Measurements from ENCODE around the gene MXD1. TPM values are rescaled to one million over a fixed set of nuclear protein-coding genes. Genes with fewer than 3 reads are reported as not detected.
"Not testable (repeated sequence)": the region's sequence is repeated elsewhere in the genome, so short reads cannot be mapped to it uniquely, and the experiment has no call there.

Gene MXD1, protein sequence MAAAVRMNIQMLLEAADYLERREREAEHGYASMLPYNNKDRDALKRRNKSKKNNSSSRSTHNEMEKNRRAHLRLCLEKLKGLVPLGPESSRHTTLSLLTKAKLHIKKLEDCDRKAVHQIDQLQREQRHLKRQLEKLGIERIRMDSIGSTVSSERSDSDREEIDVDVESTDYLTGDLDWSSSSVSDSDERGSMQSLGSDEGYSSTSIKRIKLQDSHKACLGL
- 10 to 100 TPM in 3 of 4 donors, 1 to 10 TPM in 1; 7.4 to 38.2 (median 35.9) TPM for polyA plus RNA-seq
- long read RNA-seq, donor 1: 0 reads
- long read RNA-seq, donor 2, full-length matches to known transcripts: 12 of 12 reads
- long read RNA-seq, donor 2, partial matches to known transcripts: 0 of 12 reads
- long read RNA-seq, donor 2, other reads (novel, unspliced or antisense): 0 of 12 reads
- long read RNA-seq, donor 3, full-length matches to known transcripts: 6 of 38 reads
- long read RNA-seq, donor 3, partial matches to known transcripts: 32 of 38 reads
- long read RNA-seq, donor 3, other reads (novel, unspliced or antisense): 0 of 38 reads
- long read RNA-seq, donor 4: 0 reads
- long read RNA-seq, donor 5, full-length matches to known transcripts: 5 of 5 reads
- long read RNA-seq, donor 5, partial matches to known transcripts: 0 of 5 reads
- long read RNA-seq, donor 5, other reads (novel, unspliced or antisense): 0 of 5 reads
- long read RNA-seq, donor 6, full-length matches to known transcripts: 33 of 33 reads
- long read RNA-seq, donor 6, partial matches to known transcripts: 0 of 33 reads
- long read RNA-seq, donor 6, other reads (novel, unspliced or antisense): 0 of 33 reads
- long read RNA-seq, donor 7: 0 reads
- long read RNA-seq, donor 8: 0 reads
- long read RNA-seq, donor 9, full-length matches to known transcripts: 7 of 7 reads
- long read RNA-seq, donor 9, partial matches to known transcripts: 0 of 7 reads
- long read RNA-seq, donor 9, other reads (novel, unspliced or antisense): 0 of 7 reads
- long read RNA-seq, donor 10, full-length matches to known transcripts: 8 of 8 reads
- long read RNA-seq, donor 10, partial matches to known transcripts: 0 of 8 reads
- long read RNA-seq, donor 10, other reads (novel, unspliced or antisense): 0 of 8 reads

DNA sequence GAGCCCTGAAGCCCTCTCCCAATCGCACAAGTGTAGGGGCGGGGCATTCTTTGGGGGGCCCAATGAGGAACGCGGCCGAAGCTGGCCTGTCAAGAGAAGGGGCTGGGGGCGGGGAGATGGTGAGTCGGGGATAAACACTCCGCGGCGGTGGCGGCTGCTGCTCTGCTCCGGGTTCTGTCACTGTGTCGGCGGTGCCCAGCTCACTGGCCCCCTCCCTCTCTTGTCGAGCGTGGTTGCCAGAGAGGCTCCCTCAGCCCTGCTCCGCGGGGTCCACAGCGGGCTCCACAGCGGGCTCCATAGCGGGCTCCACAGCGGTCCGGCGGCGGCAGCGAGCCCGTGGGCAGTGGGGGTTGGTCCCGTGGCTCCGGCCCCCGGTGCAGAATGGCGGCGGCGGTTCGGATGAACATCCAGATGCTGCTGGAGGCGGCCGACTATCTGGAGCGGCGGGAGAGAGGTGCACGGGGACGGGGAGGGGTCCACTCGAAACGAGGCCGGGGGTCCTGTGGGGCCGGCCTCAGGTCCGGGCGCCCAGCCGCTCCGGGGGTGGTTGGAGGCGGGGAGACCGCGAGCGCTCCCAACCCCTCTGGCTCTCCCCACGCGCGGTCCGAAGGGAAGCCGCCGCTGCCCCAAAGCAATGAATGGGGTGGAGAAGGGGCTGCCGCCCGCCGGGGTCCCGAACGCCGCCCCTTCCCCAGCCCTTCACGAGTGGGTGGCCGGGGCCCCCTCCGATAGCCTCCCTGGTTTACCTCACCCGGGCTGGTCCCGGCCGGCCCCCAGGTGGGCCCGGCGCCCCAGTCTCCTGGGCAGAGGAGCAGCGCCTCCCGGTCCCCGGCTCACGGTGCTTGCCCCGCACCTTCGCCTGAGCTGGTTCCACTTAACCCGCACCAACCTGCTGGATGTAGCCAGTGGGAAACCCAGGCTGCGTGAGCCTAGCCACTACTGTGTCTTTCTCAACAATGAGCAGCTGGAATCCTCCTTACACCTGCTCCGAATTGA, at the start of gene MXD1:
TSS of gene MXD1 (plus strand) at position 160 of the 996 bp plus-strand sequence. CDS start at position 382, 222 bp downstream.
- peak; percentile 39 to 64 for DNase-seq
- Histone ChIP-seq H3K27me3 (ENCODE audit: control insufficient read depth in 3 of 3, insufficient read depth in 3 of 3, low read length in 3 of 3) (no peaks in the 10 kb centered on the region), H3K36me3 (ENCODE audit: control insufficient read depth in 3 of 3, insufficient read depth in 2 of 3, low read depth in 1 of 3, low read length in 3 of 3) (peaks cover 0 to 13% (median 0%) of the 10 kb centered on the region in 3 donors), H3K27ac (ENCODE audit: low read depth in 1 of 3, low read length in 2 of 3) (peak within 1 kb of the TSS; percentile 90 to 98 (median 95)), H3K4me3 (ENCODE audit: low read depth in 1 of 3, low read length in 3 of 3) (peak within 1 kb of the TSS; percentile 69 to 87 (median 80)), H3K9me3 (ENCODE audit: control insufficient read depth in 2 of 2, insufficient read depth in 1 of 2, low read depth in 1 of 2, low read length in 1 of 2) (no peaks in the 10 kb centered on the region), H3K4me1 (ENCODE audit: control insufficient read depth in 3 of 3, insufficient read depth in 2 of 3, low read depth in 1 of 3, low read length in 2 of 3) (peaks cover 0 to 7% (median 0%) of the 10 kb centered on the region in 3 donors)
- WGBS, 3 donors: 0 to 1% (median 1%) methylated on average over 52 to 81 of the region's 81 CpGs
- FAIRE-seq: no peak

DNA sequence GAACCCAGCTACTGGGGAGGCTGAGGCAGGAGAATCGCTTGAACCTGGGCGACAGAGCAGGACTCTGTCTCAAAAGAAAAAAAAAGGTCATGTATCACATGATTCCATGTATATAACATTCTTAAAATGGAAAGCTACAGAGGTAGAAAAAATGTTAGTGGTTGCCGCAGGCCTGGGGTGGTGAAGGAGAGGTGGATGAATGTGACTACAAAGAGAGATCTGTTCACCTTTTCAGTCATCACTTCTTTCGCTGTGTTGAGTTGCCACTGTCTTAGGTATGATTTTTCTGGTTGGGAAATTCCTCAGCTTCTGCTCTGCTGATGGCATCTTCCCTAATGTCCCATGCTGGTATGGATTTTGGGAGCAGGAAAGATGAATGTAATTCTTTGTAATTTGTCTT, 26.5 kb upstream of the MXD1 start:
- no peak for FAIRE-seq
- peaks cover 0 to 4% of the 10 kb centered on the region in 2 donors for H3K9me3 ChIP-seq (ENCODE audit: control insufficient read depth in 2 of 2, insufficient read depth in 1 of 2, low read depth in 1 of 2, low read length in 1 of 2)
- WGBS, 3 donors: 95 to 98% (median 97%) methylated on average over 4 of the region's 4 CpGs

DNA sequence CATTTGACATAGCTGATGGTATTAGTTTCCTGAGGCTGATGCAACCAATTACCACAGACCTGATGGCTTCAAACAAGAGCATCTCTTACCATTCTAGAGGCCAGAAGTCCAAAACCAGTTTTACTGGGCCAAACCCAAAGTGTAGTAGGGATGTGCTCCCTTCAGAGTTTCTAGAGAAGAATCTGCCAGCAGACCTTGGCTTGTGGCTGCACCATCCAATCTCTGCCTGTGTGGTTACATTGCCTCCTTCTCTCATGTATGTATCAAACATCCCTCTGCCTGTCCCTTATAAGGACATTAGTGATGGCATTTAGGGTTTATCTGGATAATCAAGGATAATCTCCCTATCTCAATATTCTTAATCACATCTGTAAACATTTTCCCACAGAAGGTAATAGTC, 25.6 kb upstream of the MXD1 start:
- H3K27ac ChIP-seq (ENCODE audit: low read depth in 1 of 3, low read length in 2 of 3): no peak overlapping the region
- no peak for FAIRE-seq

More for the DNA sequence above, 26.5 kb upstream of the MXD1 start:
- DNase-seq: no peak
- Histone ChIP-seq H3K36me3 (ENCODE audit: control insufficient read depth in 3 of 3, insufficient read depth in 2 of 3, low read depth in 1 of 3, low read length in 3 of 3) (no peaks in the 10 kb centered on the region), H3K27me3 (ENCODE audit: control insufficient read depth in 3 of 3, insufficient read depth in 3 of 3, low read length in 3 of 3) (no peaks in the 10 kb centered on the region), H3K4me3 (ENCODE audit: low read depth in 1 of 3, low read length in 3 of 3) (no peak overlapping the region), H3K27ac (ENCODE audit: low read depth in 1 of 3, low read length in 2 of 3) (no peak overlapping the region), H3K4me1 (ENCODE audit: control insufficient read depth in 3 of 3, insufficient read depth in 2 of 3, low read depth in 1 of 3, low read length in 2 of 3) (peaks cover 0 to 2% (median 0%) of the 10 kb centered on the region in 3 donors)

DNA sequence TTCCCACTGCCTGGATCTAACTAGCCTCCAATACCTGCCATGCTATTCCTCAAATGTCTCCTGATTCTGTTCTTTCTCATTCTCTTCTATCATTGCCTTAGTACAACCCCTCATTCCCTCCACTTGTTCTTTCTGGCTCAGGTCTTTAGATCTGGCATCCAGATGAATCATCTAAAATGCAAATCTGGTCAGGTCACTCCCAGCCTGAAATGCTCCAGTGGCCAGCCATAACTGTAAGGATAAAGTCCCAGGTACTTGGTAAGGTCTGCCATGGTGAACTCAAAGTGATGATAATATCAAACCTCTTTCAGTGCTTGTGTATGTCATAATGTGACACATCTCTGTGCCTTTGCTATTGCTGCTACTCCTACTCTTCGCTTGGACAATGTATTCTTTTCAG, 24.0 kb upstream of the MXD1 start:
- no peak for FAIRE-seq
- H3K4me1 ChIP-seq (ENCODE audit: control insufficient read depth in 3 of 3, insufficient read depth in 2 of 3, low read depth in 1 of 3, low read length in 2 of 3): peaks cover 0 to 2% (median 0%) of the 10 kb centered on the region in 3 donors
- WGBS, 3 donors: 43 to 88% (median 51%) methylated on average over 1 of the region's 1 CpG

More for the DNA sequence above, 25.6 kb upstream of the MXD1 start:
- no peaks in the 10 kb centered on the region for H3K27me3 ChIP-seq (ENCODE audit: control insufficient read depth in 3 of 3, insufficient read depth in 3 of 3, low read length in 3 of 3)
- H3K9me3 ChIP-seq (ENCODE audit: control insufficient read depth in 2 of 2, insufficient read depth in 1 of 2, low read depth in 1 of 2, low read length in 1 of 2): peaks cover 0 to 4% of the 10 kb centered on the region in 2 donors
- H3K36me3 ChIP-seq (ENCODE audit: control insufficient read depth in 3 of 3, insufficient read depth in 2 of 3, low read depth in 1 of 3, low read length in 3 of 3): no peaks in the 10 kb centered on the region
- H3K4me3 ChIP-seq (ENCODE audit: low read depth in 1 of 3, low read length in 3 of 3): no peak overlapping the region
- H3K4me1 ChIP-seq (ENCODE audit: control insufficient read depth in 3 of 3, insufficient read depth in 2 of 3, low read depth in 1 of 3, low read length in 2 of 3): peaks cover 0 to 2% (median 0%) of the 10 kb centered on the region in 3 donors
- no peak for DNase-seq

DNA sequence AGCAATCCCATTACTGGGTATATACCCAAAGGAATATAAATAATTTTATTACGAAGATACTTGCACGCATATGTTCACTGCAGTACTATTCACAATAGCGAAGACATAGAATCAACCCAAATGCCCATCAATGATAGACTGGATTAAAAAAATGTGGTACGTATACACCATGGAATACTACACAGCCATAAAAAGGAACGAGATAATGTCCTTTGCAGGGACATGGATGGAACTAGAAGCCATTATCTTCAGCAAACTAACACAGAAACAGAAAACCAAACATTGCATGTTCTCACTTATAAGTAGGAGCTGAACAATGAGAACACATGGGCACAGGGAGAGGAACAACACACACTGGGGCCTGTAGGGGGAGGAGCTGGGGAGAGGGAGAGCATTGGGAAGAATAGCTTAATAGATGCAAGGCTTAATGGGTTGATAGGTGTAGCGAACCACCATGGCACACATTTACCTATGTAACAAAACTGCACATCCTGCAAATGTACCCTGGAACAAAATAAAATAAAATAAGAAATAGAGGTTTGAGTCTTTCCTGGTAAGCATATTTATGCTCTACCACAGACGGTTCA, 22.0 kb upstream of the MXD1 start:
- H3K27me3 ChIP-seq (ENCODE audit: control insufficient read depth in 3 of 3, insufficient read depth in 3 of 3, low read length in 3 of 3); H3K27ac ChIP-seq (ENCODE audit: low read depth in 1 of 3, low read length in 2 of 3); H3K9me3 ChIP-seq (ENCODE audit: control insufficient read depth in 2 of 2, insufficient read depth in 1 of 2, low read depth in 1 of 2, low read length in 1 of 2); H3K4me1 ChIP-seq (ENCODE audit: control insufficient read depth in 3 of 3, insufficient read depth in 2 of 3, low read depth in 1 of 3, low read length in 2 of 3); H3K4me3 ChIP-seq (ENCODE audit: low read depth in 1 of 3, low read length in 3 of 3); FAIRE-seq; DNase-seq; H3K36me3 ChIP-seq (ENCODE audit: control insufficient read depth in 3 of 3, insufficient read depth in 2 of 3, low read depth in 1 of 3, low read length in 3 of 3): not testable (repeated sequence)
- WGBS, 3 donors: 93 to 97% (median 95%) methylated on average over 7 of the region's 7 CpGs

More for the DNA sequence above, 24.0 kb upstream of the MXD1 start:
- no peak for DNase-seq
- Histone ChIP-seq H3K27me3 (ENCODE audit: control insufficient read depth in 3 of 3, insufficient read depth in 3 of 3, low read length in 3 of 3) (no peaks in the 10 kb centered on the region), H3K27ac (ENCODE audit: low read depth in 1 of 3, low read length in 2 of 3) (no peak overlapping the region), H3K9me3 (ENCODE audit: control insufficient read depth in 2 of 2, insufficient read depth in 1 of 2, low read depth in 1 of 2, low read length in 1 of 2) (peaks cover 0 to 4% of the 10 kb centered on the region in 2 donors), H3K36me3 (ENCODE audit: control insufficient read depth in 3 of 3, insufficient read depth in 2 of 3, low read depth in 1 of 3, low read length in 3 of 3) (peaks cover 0 to 3% (median 0%) of the 10 kb centered on the region in 3 donors), H3K4me3 (ENCODE audit: low read depth in 1 of 3, low read length in 3 of 3) (no peak overlapping the region)

DNA sequence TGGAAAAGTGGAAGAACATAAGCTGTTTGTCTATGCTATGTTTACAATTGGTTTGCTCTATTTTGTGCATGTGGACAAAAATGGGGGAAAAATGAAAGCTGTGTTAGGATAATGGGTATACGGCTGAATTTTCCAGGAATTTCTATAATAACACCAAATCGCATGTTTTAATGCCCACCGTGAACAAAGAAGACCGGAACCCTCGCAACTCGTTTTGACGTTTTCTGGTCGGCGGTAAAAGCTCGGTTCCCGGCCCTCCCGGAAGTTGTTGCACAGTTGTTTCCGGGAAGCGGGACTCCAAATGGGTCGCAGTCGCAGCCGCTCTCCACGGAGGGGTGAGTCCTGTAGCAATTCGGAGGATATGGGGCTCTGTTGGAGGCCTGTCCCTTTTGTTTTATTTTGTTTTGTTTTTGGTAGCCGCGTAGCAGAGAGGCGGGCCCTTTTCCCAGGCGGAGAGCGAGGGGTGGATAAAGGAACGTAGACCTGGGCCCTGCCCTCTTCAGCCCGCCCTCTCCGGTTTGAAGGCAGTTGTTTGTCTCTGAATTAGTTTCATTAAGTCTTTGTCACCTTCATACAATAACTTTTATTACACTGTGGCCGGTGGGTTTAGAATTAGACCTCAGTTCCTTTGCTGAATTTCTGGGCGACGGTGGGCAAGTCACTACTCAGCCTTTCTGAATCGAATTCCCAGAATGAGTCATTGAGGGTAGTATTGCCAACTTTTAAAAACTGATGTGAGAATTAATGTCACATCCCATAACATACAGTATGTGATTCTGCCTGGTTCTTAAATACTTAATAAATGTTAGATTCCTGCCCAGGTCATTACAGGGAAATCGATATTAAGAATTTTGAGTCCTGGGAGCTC, 21.0 kb upstream of the MXD1 start, which contains the start of gene SNRNP27:
TSS of gene SNRNP27 (plus strand) at position 273 of the 868 bp plus-strand sequence. CDS start at position 302, 29 bp downstream.
- DNase-seq: peak; percentile 82 to 90
- Histone ChIP-seq H3K27me3 (ENCODE audit: control insufficient read depth in 3 of 3, insufficient read depth in 3 of 3, low read length in 3 of 3) (no peaks in the 10 kb centered on the region), H3K4me1 (ENCODE audit: control insufficient read depth in 3 of 3, insufficient read depth in 2 of 3, low read depth in 1 of 3, low read length in 2 of 3) (peaks cover 0 to 2% (median 0%) of the 10 kb centered on the region in 3 donors), H3K4me3 (ENCODE audit: low read depth in 1 of 3, low read length in 3 of 3) (peak within 1 kb of the TSS; percentile 68 to 96 (median 81)), H3K27ac (ENCODE audit: low read depth in 1 of 3, low read length in 2 of 3) (peak within 1 kb of the TSS; percentile 50 to 92 (median 77)), H3K9me3 (ENCODE audit: control insufficient read depth in 2 of 2, insufficient read depth in 1 of 2, low read depth in 1 of 2, low read length in 1 of 2) (peaks cover 0 to 4% of the 10 kb centered on the region in 2 donors), H3K36me3 (ENCODE audit: control insufficient read depth in 3 of 3, insufficient read depth in 2 of 3, low read depth in 1 of 3, low read length in 3 of 3) (peaks cover 3 to 9% (median 7%) of the 10 kb centered on the region in 3 donors)
- FAIRE-seq: no peak
- 0 to 1% (median 1%) methylated on average over 32 of the region's 32 CpGs for WGBS, 3 donors

Data from small intestine (tissue), 16 donors.